Activated naive CD8-positive, alpha-beta T cell treated with anti-CD3 and anti-CD28 coated beads, Interleukin-2, amount 50 U/mL, for 24 hours (primary cell): ENCODE data around the gene SHMT2.

ENCODE experiments used
- ATAC-seq: fragments of 150-1000 bp; cut with Tn5 transposase; one replicate; pipeline ENCODE4 v1.10.0; 2021
- DNase-seq: peaks from one replicate; pipeline ENCODE4 v3.0.0; 2021
- H3K27ac Mint-ChIP-seq: one replicate; pipeline ENCODE4 v1.8.0; 2021; ENCODE audit warnings: mild to moderate bottlenecking, mixed read lengths
- H3K27me3 Mint-ChIP-seq: one replicate; pipeline ENCODE4 v1.8.0; 2021; ENCODE audit warnings: mixed read lengths
- H3K36me3 Mint-ChIP-seq: one replicate; pipeline ENCODE4 v1.8.0; 2021; ENCODE audit warnings: low read depth, mixed read lengths
- H3K4me1 Mint-ChIP-seq: one replicate; pipeline ENCODE4 v1.8.0; 2021; ENCODE audit warnings: mixed read lengths
- H3K4me3 Mint-ChIP-seq: one replicate; pipeline ENCODE4 v1.8.0; 2021; ENCODE audit warnings: mild to moderate bottlenecking, moderate library complexity, mixed read lengths
- H3K9me3 Mint-ChIP-seq: one replicate; pipeline ENCODE4 v1.8.0; 2021; ENCODE audit warnings: mixed read lengths

The SHMT2 gene

DNA sequence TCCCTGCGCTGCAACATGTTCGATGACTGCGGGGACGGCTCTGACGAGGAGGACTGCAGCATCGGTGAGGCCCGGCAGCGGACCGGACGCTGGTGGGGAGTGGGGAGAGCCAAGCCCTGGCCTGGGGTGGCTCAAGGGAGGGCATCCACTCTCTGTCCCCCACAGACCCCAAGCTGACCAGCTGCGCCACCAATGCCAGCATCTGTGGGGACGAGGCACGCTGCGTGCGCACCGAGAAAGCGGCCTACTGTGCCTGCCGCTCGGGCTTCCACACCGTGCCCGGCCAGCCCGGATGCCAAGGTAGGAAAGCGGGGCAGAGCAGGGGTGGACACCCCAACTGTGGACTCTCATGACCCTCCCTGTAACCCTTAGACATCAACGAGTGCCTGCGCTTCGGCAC, 24.3 kb upstream of the SHMT2 start:
- Mint-ChIP-seq H3K9me3 (no peaks in the 10 kb centered on the region), H3K27me3 (no peaks in the 10 kb centered on the region), H3K4me3 (no peak overlapping the region), H3K36me3 (no peaks in the 10 kb centered on the region), H3K4me1 (no peaks in the 10 kb centered on the region), H3K27ac (no peak overlapping the region)
- DNase-seq: no peak
- no peak for ATAC-seq

DNA sequence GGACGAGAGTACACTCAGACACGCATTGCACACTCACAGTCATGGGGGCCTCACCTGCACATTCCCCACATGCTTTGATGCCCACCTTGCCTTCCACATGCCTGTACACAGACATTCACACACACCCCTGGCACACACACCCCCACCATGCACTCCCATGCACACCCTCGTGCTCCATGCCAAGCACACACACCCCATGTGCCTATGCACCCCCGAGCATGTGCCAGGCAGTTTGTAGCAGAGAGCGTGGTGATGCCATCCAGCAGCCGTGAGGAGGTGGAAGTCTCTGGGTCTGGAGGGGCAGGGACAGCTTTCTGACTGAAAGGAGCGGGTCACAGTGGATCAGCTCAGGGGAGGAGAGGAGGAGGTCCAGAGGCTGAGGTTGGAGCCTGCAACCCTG, 23.6 kb upstream of the SHMT2 start:
- H3K4me1 Mint-ChIP-seq: no peaks in the 10 kb centered on the region
- H3K4me3 Mint-ChIP-seq: no peak overlapping the region
- no peak for ATAC-seq
- no peaks in the 10 kb centered on the region for H3K36me3 Mint-ChIP-seq
- no peaks in the 10 kb centered on the region for H3K9me3 Mint-ChIP-seq
- H3K27me3 Mint-ChIP-seq: no peaks in the 10 kb centered on the region
- DNase-seq: no peak
- no peak overlapping the region for H3K27ac Mint-ChIP-seq

DNA sequence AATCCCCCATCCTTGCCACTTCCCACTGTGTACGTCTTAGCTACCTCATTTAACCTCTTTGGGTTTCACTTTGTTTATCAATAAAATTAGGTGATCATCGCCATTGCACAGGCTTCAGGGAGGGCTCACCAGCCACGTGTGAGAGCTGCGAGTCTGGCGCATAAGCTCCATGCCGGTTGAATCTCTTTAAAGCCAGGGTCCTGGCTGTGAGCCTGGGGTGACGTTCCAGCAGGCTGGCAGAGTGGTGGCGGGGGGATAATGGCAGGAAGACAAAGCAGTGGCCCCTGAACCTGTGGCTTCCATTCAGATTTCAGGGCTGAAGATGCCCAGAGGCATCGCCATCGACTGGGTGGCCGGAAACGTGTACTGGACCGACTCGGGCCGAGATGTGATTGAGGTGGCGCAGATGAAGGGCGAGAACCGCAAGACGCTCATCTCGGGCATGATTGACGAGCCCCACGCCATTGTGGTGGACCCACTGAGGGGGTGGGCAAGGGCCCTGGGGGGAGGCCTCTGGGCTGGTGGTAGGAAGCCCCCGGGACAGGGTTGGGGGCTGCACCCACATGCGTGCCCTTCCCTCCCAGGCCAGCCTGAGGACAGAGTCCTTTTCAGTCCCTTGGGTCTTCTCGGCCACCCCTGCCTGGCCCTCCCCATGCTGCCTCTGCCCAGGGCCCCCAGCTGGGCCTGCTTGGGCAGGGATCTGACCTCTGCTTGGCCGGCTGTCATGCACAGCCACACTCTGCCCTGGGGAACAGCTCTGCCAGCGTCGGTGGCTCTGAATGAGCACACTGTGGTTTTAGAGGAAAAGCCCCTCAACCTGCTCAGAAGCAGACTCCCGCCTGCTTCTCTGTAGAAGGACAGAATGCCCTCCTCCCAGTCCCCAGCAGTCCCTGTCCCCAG, 21.5 kb upstream of the SHMT2 start:
- no peak for ATAC-seq
- Mint-ChIP-seq H3K9me3 (no peaks in the 10 kb centered on the region), H3K27ac (no peak overlapping the region), H3K4me1 (no peaks in the 10 kb centered on the region), H3K27me3 (no peaks in the 10 kb centered on the region), H3K36me3 (no peaks in the 10 kb centered on the region), H3K4me3 (no peak overlapping the region)
- no peak for DNase-seq

DNA sequence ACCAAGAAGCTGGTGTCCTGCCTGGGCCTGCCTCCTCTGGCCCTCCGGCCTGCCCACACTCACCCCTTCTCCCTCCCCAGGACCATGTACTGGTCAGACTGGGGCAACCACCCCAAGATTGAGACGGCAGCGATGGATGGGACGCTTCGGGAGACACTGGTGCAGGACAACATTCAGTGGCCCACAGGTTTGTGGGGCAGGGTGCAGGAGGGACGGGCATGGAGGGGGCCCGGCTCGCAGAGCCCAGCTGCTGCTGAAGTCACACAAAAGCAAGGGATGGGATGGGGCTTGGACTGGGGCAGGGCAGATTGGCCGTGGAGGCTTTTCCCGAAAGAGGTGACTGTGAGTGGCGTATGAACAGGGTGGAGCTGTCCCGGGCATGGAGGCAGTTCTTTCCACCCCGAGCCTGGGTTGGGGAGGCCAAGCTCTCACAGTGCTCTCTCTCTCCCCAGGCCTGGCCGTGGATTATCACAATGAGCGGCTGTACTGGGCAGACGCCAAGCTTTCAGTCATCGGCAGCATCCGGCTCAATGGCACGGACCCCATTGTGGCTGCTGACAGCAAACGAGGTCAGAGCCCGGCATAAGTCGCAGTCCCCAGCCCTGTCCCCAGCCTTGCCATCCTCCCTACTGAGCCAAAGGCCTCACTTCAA, 20.8 kb upstream of the SHMT2 start:
- ATAC-seq (no peak), DNase-seq (no peak)
- H3K36me3 Mint-ChIP-seq: no peaks in the 10 kb centered on the region
- peaks cover 6% of the 10 kb centered on the region for H3K4me1 Mint-ChIP-seq
- H3K27me3 Mint-ChIP-seq: peaks cover 6% of the 10 kb centered on the region
- no peak overlapping the region for H3K4me3 Mint-ChIP-seq
- H3K9me3 Mint-ChIP-seq: no peaks in the 10 kb centered on the region
- H3K27ac Mint-ChIP-seq: no peak overlapping the region

DNA sequence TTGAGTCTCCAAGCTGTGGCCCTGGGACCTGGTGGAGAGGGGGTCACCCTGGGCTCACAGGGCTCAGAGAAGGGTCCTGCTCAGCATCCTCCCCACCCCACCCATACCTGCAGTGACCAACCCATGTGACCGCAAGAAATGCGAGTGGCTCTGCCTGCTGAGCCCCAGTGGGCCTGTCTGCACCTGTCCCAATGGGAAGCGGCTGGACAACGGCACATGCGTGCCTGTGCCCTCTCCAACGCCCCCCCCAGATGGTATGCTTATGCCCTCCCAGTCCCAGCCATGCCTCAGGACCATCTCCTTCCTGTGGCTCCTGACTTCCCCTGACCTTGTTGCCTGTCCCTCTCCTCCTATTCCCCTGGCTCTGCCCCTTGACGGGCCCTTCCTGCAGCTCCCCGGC, 19.6 kb upstream of the SHMT2 start:
- no peak overlapping the region for H3K27ac Mint-ChIP-seq
- H3K36me3 Mint-ChIP-seq: no peaks in the 10 kb centered on the region
- H3K27me3 Mint-ChIP-seq: peaks cover 16% of the 10 kb centered on the region
- H3K9me3 Mint-ChIP-seq: no peaks in the 10 kb centered on the region
- no peak overlapping the region for H3K4me3 Mint-ChIP-seq
- ATAC-seq (no peak), DNase-seq (no peak)
- H3K4me1 Mint-ChIP-seq: peaks cover 13% of the 10 kb centered on the region

DNA sequence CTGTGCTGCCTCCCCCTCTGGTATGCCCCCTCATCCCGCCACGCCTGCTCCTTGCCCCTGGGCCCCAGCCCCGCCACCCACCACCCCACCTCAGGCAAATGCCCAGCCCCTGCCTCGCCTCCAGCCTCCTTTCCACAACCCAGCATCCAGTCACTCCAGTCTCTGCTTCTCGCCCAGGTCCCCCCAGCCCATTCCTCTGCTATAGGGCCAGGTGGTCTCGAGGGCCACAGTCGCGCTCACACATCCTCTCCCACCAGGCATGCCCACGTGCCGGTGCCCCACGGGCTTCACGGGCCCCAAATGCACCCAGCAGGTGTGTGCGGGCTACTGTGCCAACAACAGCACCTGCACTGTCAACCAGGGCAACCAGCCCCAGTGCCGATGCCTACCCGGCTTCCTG, 19.1 kb upstream of the SHMT2 start:
- Mint-ChIP-seq H3K27ac (no peak overlapping the region), H3K4me1 (peaks cover 16% of the 10 kb centered on the region), H3K36me3 (no peaks in the 10 kb centered on the region), H3K4me3 (no peak overlapping the region), H3K9me3 (no peaks in the 10 kb centered on the region), H3K27me3 (peaks cover 22% of the 10 kb centered on the region)
- no peak for ATAC-seq
- no peak for DNase-seq

DNA sequence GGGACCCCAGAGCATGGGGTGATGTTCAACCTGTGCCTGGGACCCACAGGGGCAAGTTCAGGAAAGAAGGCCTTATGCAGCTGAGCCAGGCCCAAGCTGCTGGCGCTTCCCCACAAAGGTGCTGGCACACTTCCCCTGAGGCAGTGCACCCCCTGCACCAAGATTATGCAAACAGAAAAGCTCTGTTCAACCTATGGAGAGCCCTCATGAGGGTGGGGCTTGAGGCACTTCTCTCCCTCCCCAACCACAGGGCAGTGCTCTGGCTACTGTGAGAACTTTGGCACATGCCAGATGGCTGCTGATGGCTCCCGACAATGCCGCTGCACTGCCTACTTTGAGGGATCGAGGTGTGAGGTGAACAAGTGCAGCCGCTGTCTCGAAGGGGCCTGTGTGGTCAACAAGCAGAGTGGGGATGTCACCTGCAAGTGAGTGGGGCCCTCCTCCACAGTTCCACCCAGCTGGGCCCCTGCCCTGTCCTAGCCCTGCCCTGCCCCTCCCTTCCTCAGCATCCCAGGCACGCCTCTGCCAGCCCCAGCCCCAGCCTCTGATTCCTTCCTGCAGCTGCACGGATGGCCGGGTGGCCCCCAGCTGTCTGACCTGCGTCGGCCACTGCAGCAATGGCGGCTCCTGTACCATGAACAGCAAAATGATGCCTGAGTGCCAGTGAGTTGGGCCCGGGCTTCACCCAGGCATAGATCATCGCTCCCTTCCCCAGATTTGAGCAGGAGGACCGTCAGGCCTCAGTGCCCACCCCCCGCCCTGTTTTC, 18.4 kb upstream of the SHMT2 start:
- H3K27me3 Mint-ChIP-seq: peaks cover 28% of the 10 kb centered on the region

DNA sequence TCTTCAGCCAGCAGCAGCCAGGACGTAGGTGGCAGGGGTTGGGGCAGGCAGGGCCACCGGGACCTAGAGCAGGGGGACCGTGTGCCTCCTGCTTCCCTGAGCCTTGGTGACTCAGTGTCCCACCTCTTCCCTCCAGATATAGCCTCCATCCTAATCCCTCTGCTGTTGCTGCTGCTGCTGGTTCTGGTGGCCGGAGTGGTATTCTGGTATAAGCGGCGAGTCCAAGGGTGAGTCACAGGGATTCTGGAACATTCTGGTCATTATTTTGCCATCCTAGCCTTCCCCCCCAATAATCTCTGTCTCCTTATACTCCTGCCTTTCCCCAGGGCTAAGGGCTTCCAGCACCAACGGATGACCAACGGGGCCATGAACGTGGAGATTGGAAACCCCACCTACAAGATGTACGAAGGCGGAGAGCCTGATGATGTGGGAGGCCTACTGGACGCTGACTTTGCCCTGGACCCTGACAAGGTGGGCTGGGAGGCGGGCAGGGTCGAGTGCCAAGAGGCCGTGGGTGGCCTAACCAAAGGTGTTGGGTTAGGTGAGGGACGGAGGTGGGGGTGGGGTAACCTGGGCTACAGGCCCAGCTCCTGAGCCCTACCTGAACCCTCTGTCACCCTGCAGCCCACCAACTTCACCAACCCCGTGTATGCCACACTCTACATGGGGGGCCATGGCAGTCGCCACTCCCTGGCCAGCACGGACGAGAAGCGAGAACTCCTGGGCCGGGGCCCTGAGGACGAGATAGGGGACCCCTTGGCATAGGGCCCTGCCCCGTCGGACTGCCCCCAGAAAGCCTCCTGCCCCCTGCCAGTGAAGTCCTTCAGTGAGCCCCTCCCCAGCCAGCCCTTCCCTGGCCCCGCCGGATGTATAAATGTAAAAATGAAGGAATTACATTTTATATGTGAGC, 17.5 kb upstream of the SHMT2 start:
- Mint-ChIP-seq H3K27ac (no peak overlapping the region), H3K4me1 (peaks cover 21% of the 10 kb centered on the region), H3K4me3 (no peak overlapping the region), H3K27me3 (peaks cover 29% of the 10 kb centered on the region), H3K36me3 (no peaks in the 10 kb centered on the region), H3K9me3 (no peaks in the 10 kb centered on the region)
- ATAC-seq: no peak
- DNase-seq: no peak

More for the DNA sequence above, 18.4 kb upstream of the SHMT2 start:
- DNase-seq (no peak), ATAC-seq (no peak)
- Mint-ChIP-seq H3K4me1 (peaks cover 21% of the 10 kb centered on the region), H3K4me3 (no peak overlapping the region), H3K9me3 (no peaks in the 10 kb centered on the region), H3K27ac (no peak overlapping the region), H3K36me3 (no peaks in the 10 kb centered on the region)

DNA sequence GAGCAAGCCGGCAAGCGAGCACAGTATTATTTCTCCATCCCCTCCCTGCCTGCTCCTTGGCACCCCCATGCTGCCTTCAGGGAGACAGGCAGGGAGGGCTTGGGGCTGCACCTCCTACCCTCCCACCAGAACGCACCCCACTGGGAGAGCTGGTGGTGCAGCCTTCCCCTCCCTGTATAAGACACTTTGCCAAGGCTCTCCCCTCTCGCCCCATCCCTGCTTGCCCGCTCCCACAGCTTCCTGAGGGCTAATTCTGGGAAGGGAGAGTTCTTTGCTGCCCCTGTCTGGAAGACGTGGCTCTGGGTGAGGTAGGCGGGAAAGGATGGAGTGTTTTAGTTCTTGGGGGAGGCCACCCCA, 16.8 kb upstream of the SHMT2 start:
- Mint-ChIP-seq H3K36me3 (no peaks in the 10 kb centered on the region), H3K27ac (no peak overlapping the region), H3K27me3 (peaks cover 35% of the 10 kb centered on the region), H3K4me1 (peaks cover 26% of the 10 kb centered on the region), H3K9me3 (no peaks in the 10 kb centered on the region), H3K4me3 (no peak overlapping the region)
- DNase-seq (no peak), ATAC-seq (no peak)

DNA sequence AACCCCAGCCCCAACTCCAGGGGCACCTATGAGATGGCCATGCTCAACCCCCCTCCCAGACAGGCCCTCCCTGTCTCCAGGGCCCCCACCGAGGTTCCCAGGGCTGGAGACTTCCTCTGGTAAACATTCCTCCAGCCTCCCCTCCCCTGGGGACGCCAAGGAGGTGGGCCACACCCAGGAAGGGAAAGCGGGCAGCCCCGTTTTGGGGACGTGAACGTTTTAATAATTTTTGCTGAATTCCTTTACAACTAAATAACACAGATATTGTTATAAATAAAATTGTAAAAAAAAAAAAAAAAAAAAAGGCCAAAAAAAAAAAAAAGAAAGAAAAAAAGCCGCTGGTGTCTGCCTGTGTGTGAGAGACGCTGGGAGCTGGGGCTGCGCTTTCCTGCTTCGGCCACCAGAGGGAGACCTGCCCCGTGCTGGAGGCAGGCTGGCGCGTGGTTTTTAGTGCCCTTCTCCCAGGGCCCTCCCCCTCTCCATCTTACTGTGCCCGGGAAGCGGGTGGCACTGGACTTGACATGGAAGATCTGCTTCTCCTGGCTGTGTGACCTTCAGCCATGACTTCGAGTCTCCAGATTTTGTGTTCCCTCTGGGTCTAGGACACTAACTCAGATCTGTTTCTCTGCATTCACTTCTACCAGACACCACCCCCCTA, 16.3 kb upstream of the SHMT2 start:
- H3K9me3 Mint-ChIP-seq: no peaks in the 10 kb centered on the region
- H3K36me3 Mint-ChIP-seq: no peaks in the 10 kb centered on the region
- ATAC-seq (peak; percentile 58), DNase-seq (peak; percentile 87)
- no peak overlapping the region for H3K4me3 Mint-ChIP-seq
- H3K27me3 Mint-ChIP-seq: peaks cover 39% of the 10 kb centered on the region
- no peak overlapping the region for H3K27ac Mint-ChIP-seq
- peaks cover 29% of the 10 kb centered on the region for H3K4me1 Mint-ChIP-seq

DNA sequence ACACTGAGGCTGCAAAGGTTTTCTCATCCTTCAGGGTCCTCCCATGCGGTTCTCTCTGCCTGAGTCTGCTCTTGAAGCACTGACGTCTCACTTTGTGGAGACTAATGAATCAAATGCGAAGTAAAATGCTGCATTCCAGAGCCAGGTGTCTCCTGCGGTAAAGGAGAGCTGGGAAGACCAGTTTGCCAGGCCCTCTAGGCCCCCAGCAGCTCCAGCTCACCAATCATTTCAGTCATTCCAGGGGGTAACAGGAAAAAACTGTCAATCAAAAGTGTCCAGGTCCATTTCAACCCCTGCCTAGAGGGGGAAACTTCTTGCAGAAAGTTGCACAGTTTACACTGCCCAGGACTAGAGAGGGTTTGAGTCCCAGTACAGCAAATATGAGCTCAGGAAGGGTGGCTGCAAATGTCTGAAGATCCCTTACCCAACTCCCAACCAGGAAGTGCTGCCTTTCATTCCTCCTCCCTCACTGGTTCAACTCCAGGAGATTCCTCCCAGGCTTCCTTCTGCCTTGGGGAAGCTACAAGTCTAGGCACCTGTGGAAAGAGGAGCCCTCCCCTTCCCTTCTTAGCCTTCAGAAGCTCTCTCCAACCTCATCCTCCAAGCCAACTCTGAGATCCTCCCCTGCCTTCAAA, 15.6 kb upstream of the SHMT2 start:
- Mint-ChIP-seq H3K4me3 (no peak overlapping the region), H3K9me3 (no peaks in the 10 kb centered on the region), H3K36me3 (no peaks in the 10 kb centered on the region), H3K27ac (no peak overlapping the region), H3K27me3 (peaks cover 45% of the 10 kb centered on the region), H3K4me1 (peaks cover 29% of the 10 kb centered on the region)
- DNase-seq (no peak), ATAC-seq (no peak)

DNA sequence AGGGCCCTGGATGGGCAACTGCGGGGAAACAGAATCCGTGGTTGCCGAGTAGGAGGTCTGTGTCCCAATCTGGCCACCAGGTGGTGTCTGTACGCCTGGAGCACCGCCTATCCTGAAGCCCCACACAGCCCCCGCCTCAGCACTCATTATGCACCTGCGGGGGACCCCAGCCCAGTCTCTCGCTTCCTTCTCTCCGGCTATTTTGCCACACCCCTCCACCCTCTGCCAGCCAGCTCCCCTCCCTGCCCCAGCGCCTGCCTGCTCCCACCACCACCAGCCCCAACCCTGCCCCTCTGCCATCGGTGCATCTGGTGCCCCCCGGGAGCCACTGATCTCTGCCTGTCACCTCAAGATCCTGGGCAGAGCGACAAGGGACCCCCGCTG, 15.1 kb upstream of the SHMT2 start:
- Mint-ChIP-seq H3K9me3 (no peaks in the 10 kb centered on the region), H3K4me1 (peaks cover 29% of the 10 kb centered on the region), H3K27ac (no peak overlapping the region), H3K4me3 (no peak overlapping the region), H3K36me3 (no peaks in the 10 kb centered on the region), H3K27me3 (peaks cover 51% of the 10 kb centered on the region)
- DNase-seq: peak; percentile 77
- ATAC-seq: peak; percentile 55

DNA sequence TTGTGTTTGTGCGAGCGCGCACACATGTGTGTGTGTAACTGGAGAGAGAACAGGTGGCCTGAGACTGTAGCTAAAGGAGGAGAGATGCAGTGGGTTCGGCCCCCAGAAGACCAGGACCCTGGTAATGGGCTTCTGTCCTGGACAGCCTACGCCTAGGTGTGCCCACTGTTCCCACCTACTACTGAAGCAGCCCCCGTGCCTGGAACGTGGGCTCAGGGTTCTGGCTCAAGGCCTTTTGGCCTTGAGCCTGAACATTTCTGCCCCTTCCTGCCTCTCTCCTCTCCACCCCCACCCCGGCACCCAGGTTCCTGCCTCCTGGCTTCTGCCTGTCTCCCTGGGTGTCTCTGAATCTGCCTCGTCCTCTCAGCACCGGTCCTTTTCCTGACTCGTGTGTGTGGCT, 14.4 kb upstream of the SHMT2 start:
- no peaks in the 10 kb centered on the region for H3K9me3 Mint-ChIP-seq
- ATAC-seq (no peak), DNase-seq (no peak)
- H3K4me3 Mint-ChIP-seq: no peak overlapping the region
- peaks cover 56% of the 10 kb centered on the region for H3K27me3 Mint-ChIP-seq
- no peaks in the 10 kb centered on the region for H3K36me3 Mint-ChIP-seq
- peaks cover 32% of the 10 kb centered on the region for H3K4me1 Mint-ChIP-seq
- H3K27ac Mint-ChIP-seq: no peak overlapping the region
